Common myeloid progenitor, CD34-positive (primary cell): Measurements from ENCODE around the gene ENPP6.

Experiments used
- CTCF ChIA-PET: fragments of 350-600 bp; sonication (Branson Sonifier 250); formaldehyde crosslinking; loops from one replicate; lab custom pipeline; 2021; ENCODE audit warnings: antibody characterized with exemption; lab: Charles Lee
- POLR2A ChIA-PET: fragments of 350-600 bp; sonication (Branson Sonifier 250); formaldehyde crosslinking; loops from one replicate; lab custom pipeline; 2021; ENCODE audit warnings: antibody characterized with exemption; lab: Charles Lee
- DNase-seq, 3 donors: peaks; one replicate each; pipeline versions ENCODE4 v3.0.0 to v3.0.0-alpha.2; 2013
- H3K27ac ChIP-seq, 2 experiments: 1 replicate in 1 of 2; 2 replicates in 1 of 2; pipeline ENCODE4 v1.7.0; 2013; ENCODE audit warnings: inconsistent platforms in 2 of 2, low read length in 2 of 2, mild to moderate bottlenecking in 2 of 2, low read depth in 1 of 2, moderate library complexity in 1 of 2; ENCODE audit not compliant: severe bottlenecking in 2 of 2, insufficient read depth in 1 of 2, poor library complexity in 1 of 2
- H3K27me3 ChIP-seq, 5 experiments: replicated peaks in 2 of 5; 1 replicate in 3 of 5; 2 replicates in 2 of 5; pipeline versions ENCODE4 v1.6.1 to v1.7.0; 2013; ENCODE audit warnings: low read length in 4 of 5, mild to moderate bottlenecking in 2 of 5, moderate library complexity in 2 of 5, inconsistent platforms in 1 of 5; ENCODE audit not compliant: insufficient read depth in 5 of 5, control insufficient read depth in 4 of 5
- H3K36me3 ChIP-seq, 4 experiments: 1 replicate in 2 of 4; 2 replicates in 2 of 4; pipeline versions ENCODE4 v1.6.1 to v1.7.0; 2013; ENCODE audit warnings: low read length in 3 of 4, control low read depth in 1 of 4, mild to moderate bottlenecking in 1 of 4; ENCODE audit not compliant: control insufficient read depth in 4 of 4, insufficient read depth in 4 of 4
- H3K4me1 ChIP-seq, 4 experiments: 1 replicate in 3 of 4; 2 replicates in 1 of 4; pipeline versions ENCODE4 v1.6.1 to v1.7.1; 2013; ENCODE audit warnings: low read length in 3 of 4, mild to moderate bottlenecking in 3 of 4, control low read depth in 1 of 4, inconsistent platforms in 1 of 4, moderate library complexity in 1 of 4; ENCODE audit not compliant: control insufficient read depth in 4 of 4, insufficient read depth in 4 of 4; ENCODE audit errors: control extremely low read depth in 1 of 4
- H3K4me3 ChIP-seq, 7 experiments: 1 replicate in 4 of 7; 2 replicates in 3 of 7; pipeline versions ENCODE4 v1.5.1 to v1.7.0; 2013; ENCODE audit warnings: mild to moderate bottlenecking in 7 of 7, low read length in 6 of 7, moderate library complexity in 6 of 7, inconsistent platforms in 2 of 7, low read depth in 2 of 7, control low read depth in 1 of 7; ENCODE audit not compliant: insufficient read depth in 4 of 7, control insufficient read depth in 1 of 7; ENCODE audit errors: extremely low read depth in 1 of 7
- H3K9me3 ChIP-seq, 5 experiments: 1 replicate in 4 of 5; 2 replicates in 1 of 5; pipeline versions ENCODE4 v1.6.1 to v1.7.1; 2013; ENCODE audit warnings: low read length in 4 of 5, mild to moderate bottlenecking in 2 of 5, inconsistent platforms in 1 of 5, low read depth in 1 of 5, moderate library complexity in 1 of 5; ENCODE audit not compliant: control insufficient read depth in 4 of 5, insufficient read depth in 2 of 5; ENCODE audit errors: control extremely low read depth in 1 of 5
- WGBS: methylation state at CpG from one replicate; pipeline ENCODE4 v1.1.5; 2013; ENCODE audit not compliant: insufficient coverage; 5-methylcytosine and 5-hydroxymethylcytosine counted together

Gene ENPP6

DNA sequence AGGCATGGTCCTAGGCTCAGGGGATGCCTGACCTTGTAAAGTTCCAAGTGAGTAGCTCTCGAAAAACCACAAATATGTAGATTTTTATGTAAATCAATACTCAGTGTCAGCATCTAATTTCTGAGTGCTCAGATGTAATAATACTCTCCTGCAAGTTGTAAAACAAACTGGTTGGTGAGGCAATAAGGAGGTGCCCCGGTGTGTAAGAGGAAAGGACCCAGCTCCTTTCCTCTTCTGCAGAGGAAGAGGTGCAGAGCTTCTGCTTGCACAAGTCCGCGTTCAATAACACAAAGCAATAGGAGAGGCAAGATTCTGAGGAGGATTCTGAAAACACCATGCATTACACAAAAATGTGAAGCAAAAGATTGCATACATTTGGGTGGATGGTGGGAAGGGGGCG lies 43.6 kb upstream of the ENPP6 start:
- POLR2A ChIA-PET, result no interaction called here
- CTCF ChIA-PET, result interaction anchor here (0.6 to 1.0 kb wide), 4 partner anchors 9 to 376 kb away, joined by 3 to 6 read pairs (median 4); no protein-coding TSS in a partner anchor
- WGBS, result 100% methylated on average over 2 of the region's 5 CpGs

DNA sequence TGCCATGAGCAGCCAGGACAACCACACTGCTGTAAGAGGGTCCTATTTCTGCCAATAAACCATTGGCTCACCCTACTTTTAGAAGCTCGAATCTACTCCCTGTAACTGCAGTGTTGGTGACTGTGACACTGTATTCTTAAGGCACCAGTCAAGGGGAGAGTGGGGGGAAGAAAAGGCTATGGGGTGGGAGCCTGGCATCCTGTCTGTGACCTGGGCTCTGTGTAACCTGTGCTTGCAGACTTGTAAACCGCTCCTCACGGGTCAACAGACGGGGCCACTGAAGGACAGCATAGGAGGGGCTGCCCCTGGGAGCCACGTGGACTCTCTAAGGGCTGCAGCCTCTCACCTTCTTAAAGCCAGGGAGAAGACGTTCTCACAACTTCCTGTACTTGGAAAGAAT lies 42.2 kb upstream of the ENPP6 start:
- CTCF ChIA-PET, result interaction anchor here (0.8 to 1.0 kb wide), 2 partner anchors 9 to 25 kb away, joined by 3 to 4 read pairs; no protein-coding TSS in a partner anchor

More for the DNA sequence above, 43.6 kb upstream of the ENPP6 start:
- Histone ChIP-seq H3K36me3 (no peaks in the 10 kb centered on the region), H3K27ac (no peak overlapping the region), H3K4me3 (no peak overlapping the region), H3K4me1 (peaks cover 0 to 13% (median 4%) of the 10 kb centered on the region in 4 experiments), H3K9me3 (no peaks in the 10 kb centered on the region), H3K27me3 (peaks cover 0 to 2% (median 0%) of the 10 kb centered on the region in 5 experiments)
- DNase-seq, result no peak

DNA sequence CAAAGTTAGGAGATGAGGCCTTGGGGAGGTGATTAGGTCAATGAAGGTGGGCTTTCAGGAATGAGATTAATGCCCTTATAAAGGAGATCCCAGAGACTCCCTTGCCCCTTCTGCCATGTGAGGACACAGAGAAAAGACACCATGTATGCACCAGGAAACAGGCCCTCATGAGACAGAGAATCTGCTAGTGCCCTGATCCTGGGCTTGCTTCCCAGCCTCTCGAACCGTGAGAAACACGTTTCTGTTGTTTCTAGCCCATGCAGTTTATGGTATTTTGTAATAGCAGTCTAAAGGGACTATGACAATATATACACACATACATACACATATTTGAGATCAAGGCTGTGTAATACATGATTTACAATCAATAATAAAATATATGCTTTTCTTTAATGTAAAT lies 41.4 kb upstream of the ENPP6 start:
- POLR2A ChIA-PET, result no interaction called here
- peaks cover 0 to 4% (median 0%) of the 10 kb centered on the region in 4 experiments for H3K4me1 ChIP-seq
- no peak overlapping the region for H3K27ac ChIP-seq
- no CpG with 5 or more reads among the region's 3 CpGs for WGBS
- CTCF ChIA-PET, result no interaction called here
- H3K4me3 ChIP-seq, result no peak overlapping the region
- H3K36me3 ChIP-seq, result no peaks in the 10 kb centered on the region
- H3K9me3 ChIP-seq, result no peaks in the 10 kb centered on the region
- no peak for DNase-seq
- peaks cover 0 to 2% (median 0%) of the 10 kb centered on the region in 5 experiments for H3K27me3 ChIP-seq

More for the DNA sequence above, 42.2 kb upstream of the ENPP6 start:
- DNase-seq, result no peak
- POLR2A ChIA-PET, result no interaction called here
- Histone ChIP-seq H3K9me3 (no peaks in the 10 kb centered on the region), H3K36me3 (no peaks in the 10 kb centered on the region), H3K27ac (no peak overlapping the region), H3K27me3 (peaks cover 0 to 2% (median 0%) of the 10 kb centered on the region in 5 experiments), H3K4me1 (peaks cover 0 to 4% (median 0%) of the 10 kb centered on the region in 4 experiments), H3K4me3 (no peak overlapping the region)
- WGBS, result 98% methylated on average over 4 of the region's 6 CpGs

DNA sequence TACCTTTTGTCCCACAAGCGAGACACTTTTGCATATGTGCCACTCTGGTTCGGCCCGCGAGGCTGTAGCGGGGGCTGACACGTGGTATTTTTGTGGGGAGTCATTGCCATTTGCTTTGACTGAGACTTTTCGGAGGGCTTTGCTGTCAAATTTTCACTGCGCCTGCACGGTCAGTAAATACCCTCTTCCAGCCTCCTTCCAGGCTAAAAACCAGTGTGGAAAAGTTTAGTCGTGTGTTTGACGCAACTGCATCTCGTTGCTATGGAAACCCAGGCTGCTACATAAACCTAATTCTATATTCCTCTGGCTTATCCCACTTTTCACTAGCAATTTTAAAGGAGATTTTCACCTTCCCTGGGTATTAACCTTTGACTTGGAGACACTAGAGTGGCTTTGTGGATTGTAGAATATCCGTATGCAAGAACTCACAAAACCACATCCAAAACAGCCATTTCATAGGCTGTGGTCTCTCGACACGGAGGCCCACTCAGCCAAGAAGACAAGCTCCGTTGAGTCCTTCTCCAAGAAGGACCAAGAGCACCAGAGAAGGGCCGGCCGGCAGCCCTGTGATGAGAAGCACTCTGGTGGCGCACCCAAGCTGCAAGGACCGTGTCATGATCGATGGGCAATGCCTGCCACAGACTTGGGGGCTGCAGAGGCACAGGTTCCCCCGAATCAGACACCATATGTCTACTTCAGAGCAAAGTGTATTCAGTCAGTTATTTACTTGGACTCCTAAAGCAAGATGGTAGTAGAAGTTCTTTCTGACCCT lies 38.4 kb upstream of the ENPP6 start:
- Histone ChIP-seq H3K27ac (no peak overlapping the region), H3K27me3 (peaks cover 0 to 2% (median 0%) of the 10 kb centered on the region in 5 experiments), H3K4me3 (no peak overlapping the region), H3K36me3 (no peaks in the 10 kb centered on the region), H3K9me3 (no peaks in the 10 kb centered on the region), H3K4me1 (peaks cover 0 to 4% (median 0%) of the 10 kb centered on the region in 4 experiments)
- CTCF ChIA-PET, result interaction anchor here (1.1 kb wide), 1 partner anchor 8 kb away, joined by 4 read pairs; no protein-coding TSS in a partner anchor
- DNase-seq, result no peak
- WGBS, result 96% methylated on average over 18 of the region's 22 CpGs
- POLR2A ChIA-PET, result no interaction called here

GRCh38 chr4:184255361-184255760 lies 37.7 kb upstream of the ENPP6 start:
- H3K9me3 ChIP-seq, result no peaks in the 10 kb centered on the region
- peaks cover 0 to 2% (median 0%) of the 10 kb centered on the region in 5 experiments for H3K27me3 ChIP-seq
- H3K4me3 ChIP-seq, result no peak overlapping the region
- H3K4me1 ChIP-seq, result peaks cover 0 to 1% (median 0%) of the 10 kb centered on the region in 4 experiments
- no peak for DNase-seq
- ChIA-PET POLR2A (no interaction called here), CTCF (interaction anchor here (1.1 kb wide), 1 partner anchor 9 kb away, joined by 4 read pairs; no protein-coding TSS in a partner anchor)
- 50% methylated on average over 2 of the region's 4 CpGs for WGBS
- H3K27ac ChIP-seq, result no peak overlapping the region
- no peaks in the 10 kb centered on the region for H3K36me3 ChIP-seq

- Histone ChIP-seq H3K9me3 (no peaks in the 10 kb centered on the region), H3K27ac (no peak overlapping the region), H3K36me3 (no peaks in the 10 kb centered on the region), H3K27me3 (peaks cover 0 to 2% (median 0%) of the 10 kb centered on the region in 5 experiments), H3K4me1 (no peaks in the 10 kb centered on the region), H3K4me3 (no peak overlapping the region)
- no peak for DNase-seq
- CTCF ChIA-PET, result interaction anchor here (0.9 to 2.7 kb wide), 5 partner anchors 10 to 200 kb away, joined by 3 to 15 read pairs (median 7); no protein-coding TSS in a partner anchor
- WGBS, result 91% methylated on average over 19 of the region's 24 CpGs
- POLR2A ChIA-PET, result no interaction called here
These were observed 35.4 kb upstream of the ENPP6 start for GRCh38 chr4:184253072-184253420.
